GM12864 (cell line): ENCODE data around the gene RASL11B.

Source experiments
- DNase-seq: peaks from one replicate; pipeline ENCODE4 v3.0.0-alpha.2; 2011; ENCODE audit warnings: low read depth
- H3K4me3 ChIP-seq: 2 replicates; pipeline ENCODE4 v1.5.1; 2011; ENCODE audit warnings: mild to moderate bottlenecking, low read depth, low read length, control low read depth
- TF ChIP-seq, protein P1 (sequence below): IDR thresholded peaks from 2 replicates; pipeline ENCODE4 v1.5.1; 2011; ENCODE audit warnings: low read depth, mild to moderate bottlenecking, moderate library complexity, low read length, control low read depth, inconsistent platforms; ENCODE audit errors: missing control alignments

The RASL11B gene

DNA sequence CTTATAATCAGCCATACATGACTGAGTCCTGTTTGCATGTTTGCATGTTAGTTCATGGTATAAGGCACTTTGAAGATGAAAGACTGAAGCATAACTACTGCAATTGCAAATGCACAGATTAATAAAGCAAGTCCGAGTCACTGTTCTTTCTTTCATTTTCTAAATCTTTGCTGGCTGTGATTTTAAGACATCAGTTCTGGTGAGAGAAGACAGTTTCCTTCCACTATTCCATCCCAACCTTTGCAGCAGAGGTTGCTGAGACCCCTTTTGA, 28.3 kb downstream of the RASL11B start:
- no peak overlapping the region for H3K4me3 ChIP-seq
- TF ChIP-seq, protein P1, sequence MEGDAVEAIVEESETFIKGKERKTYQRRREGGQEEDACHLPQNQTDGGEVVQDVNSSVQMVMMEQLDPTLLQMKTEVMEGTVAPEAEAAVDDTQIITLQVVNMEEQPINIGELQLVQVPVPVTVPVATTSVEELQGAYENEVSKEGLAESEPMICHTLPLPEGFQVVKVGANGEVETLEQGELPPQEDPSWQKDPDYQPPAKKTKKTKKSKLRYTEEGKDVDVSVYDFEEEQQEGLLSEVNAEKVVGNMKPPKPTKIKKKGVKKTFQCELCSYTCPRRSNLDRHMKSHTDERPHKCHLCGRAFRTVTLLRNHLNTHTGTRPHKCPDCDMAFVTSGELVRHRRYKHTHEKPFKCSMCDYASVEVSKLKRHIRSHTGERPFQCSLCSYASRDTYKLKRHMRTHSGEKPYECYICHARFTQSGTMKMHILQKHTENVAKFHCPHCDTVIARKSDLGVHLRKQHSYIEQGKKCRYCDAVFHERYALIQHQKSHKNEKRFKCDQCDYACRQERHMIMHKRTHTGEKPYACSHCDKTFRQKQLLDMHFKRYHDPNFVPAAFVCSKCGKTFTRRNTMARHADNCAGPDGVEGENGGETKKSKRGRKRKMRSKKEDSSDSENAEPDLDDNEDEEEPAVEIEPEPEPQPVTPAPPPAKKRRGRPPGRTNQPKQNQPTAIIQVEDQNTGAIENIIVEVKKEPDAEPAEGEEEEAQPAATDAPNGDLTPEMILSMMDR, result no peak
- no peak for DNase-seq

DNA sequence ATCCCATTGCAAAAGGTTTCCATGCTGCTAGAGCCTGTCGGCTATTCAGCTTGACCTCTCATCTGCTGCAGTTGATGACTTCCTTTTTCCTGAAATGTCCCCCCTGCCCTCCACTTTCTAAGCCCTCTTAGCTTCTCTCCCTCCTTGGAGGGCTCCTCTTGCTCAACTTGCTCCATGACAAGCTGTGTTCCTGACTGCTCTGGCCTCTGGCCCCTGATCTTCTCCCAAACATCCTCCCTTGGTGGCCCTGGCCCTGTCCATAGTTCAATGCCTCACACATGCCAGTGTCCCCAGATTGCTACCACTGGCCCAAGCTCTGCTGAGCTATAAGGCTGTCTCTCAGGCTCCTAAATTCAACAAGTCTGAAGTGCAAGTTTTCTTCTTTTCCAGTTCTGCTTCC, 29.6 kb downstream of the RASL11B start:
- no peak overlapping the region for H3K4me3 ChIP-seq
- TF ChIP-seq, protein P1, result no peak
- DNase-seq, result no peak

DNA sequence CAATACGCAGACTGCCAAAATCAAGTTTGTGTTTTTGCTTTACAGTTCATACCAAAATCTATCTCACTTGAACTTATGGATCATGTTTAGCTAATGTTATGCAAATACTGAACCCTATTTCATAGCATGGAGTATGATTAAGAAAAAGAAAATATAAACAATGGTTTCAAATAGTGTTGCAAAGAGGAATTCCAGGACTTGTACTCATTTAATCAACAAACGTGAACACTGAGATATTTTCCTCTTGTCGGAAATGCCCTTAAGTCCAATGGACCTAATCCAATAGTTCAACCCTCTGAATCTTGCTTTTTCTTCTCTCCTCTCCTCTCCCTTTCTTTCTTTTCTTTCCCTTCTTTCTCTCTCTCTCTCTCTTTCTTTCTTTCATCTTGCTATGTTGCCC, 30.8 kb downstream of the RASL11B start:
- TF ChIP-seq, protein P1, result no peak
- H3K4me3 ChIP-seq, result no peak overlapping the region
- DNase-seq, result no peak

DNA sequence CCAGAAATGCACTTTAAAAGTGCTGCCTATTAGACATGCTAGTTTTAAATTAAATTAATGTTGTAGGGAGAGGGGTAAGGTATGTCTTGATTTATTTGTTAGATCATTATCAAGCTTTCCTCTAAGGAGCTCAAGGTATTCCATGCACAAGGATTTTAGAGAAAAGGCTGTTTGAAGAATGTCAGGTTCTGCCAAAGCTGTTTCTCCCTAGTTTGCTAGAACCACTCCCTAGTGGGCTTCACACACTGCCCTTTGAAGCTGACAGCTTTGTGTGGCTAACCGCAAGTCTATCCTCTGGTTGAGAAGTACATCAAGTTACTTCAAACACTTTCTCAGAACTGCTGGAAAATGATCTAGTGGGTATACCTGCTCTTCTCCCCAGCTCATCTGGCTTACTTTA, 32.3 kb downstream of the RASL11B start:
- DNase-seq, result no peak
- TF ChIP-seq, protein P1, result no peak
- H3K4me3 ChIP-seq, result no peak overlapping the region

DNA sequence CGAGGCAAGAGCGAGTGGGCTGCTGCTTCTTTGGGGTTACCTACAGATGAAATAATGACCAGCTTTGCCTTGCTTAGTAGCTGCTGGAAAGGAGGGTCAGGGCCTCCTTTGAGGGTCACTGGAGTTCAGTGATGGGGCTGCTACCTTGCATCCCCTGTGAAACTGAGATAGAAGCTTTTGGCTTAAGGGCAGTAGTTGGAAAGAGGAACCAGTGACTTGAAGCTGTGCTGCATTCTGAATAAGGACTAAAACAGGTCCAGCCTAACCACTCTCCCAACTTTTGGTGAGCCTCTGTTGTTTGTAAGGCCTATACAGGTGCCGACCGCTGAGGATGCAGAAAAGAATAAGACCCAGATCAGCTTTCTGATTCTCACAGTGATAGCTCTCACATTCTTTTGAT, 41.2 kb downstream of the RASL11B start:
- DNase-seq, result no peak
- TF ChIP-seq, protein P1, result no peak
- no peak overlapping the region for H3K4me3 ChIP-seq

DNA sequence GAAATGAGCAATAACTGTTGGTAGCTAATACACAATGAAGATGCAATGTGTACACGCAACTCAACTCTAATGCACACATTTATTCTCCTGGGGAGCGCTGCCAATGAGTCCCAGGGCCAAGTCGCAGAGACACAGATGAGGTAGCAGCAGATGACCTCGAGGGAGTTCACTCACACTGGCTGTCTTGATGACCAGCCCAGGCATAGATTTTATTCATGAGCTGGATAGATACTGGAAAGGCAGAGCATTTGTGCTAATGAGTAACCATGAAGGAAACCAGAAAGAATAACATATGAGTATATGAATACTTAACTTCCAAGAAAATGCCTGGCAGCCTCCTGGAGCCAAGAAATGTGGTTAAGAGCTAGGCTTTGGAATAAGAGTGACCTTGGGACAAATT, 42.3 kb downstream of the RASL11B start:
- TF ChIP-seq, protein P1, result no peak
- DNase-seq, result no peak
- no peak overlapping the region for H3K4me3 ChIP-seq

DNA sequence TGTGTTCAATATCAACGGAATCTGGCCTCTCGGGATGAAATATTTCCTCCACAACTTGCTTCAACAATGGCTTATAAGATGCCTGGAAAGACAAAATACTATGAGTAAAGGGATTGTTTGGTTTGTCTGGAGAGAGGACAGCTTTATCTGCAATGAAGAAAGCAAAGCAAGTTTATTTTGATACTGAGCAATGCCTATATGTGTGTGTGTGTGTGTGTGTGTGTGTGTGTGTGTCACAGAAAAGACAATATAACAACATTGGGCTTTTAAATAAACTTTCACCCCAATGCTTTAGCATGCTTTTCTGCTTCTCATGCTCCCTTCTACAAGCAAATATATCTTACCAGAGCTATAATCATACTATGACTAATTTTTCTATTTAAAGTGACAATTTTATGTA, 45.4 kb downstream of the RASL11B start:
- DNase-seq, result no peak
- no peak overlapping the region for H3K4me3 ChIP-seq
- TF ChIP-seq, protein P1, result no peak
